ENCODE measurements around the gene DNASE1L2.

DNASE1L2 gene

GRCh38 chr16:2244301-2244700 is 8.1 kb downstream of the DNASE1L2 start:
- Histone ChIP-seq H3K4me1 (ENCODE audit: insufficient read depth, poor library complexity, severe bottlenecking) (no peaks in the 10 kb centered on the region), H3K27ac (ENCODE audit: poor library complexity, severe bottlenecking) (no peak overlapping the region), H3K4me3 (ENCODE audit: severe bottlenecking) (no peak overlapping the region), H3K9me3 (ENCODE audit: severe bottlenecking) (no peaks in the 10 kb centered on the region), H3K36me3 (ENCODE audit: low read depth) (peaks cover 71% of the 10 kb centered on the region), H3K27me3 (ENCODE audit: insufficient read depth, poor library complexity, severe bottlenecking) (no peaks in the 10 kb centered on the region)
- no peak for TF ChIP-seq CTCF (IDR thresholded peaks at IDR 0.05; ENCODE audit: poor library complexity, severe bottlenecking)
- DNase-seq (ENCODE audit: low spot score) (no peak), ATAC-seq (ENCODE audit: low read depth) (0 out of 3 replicates have a peak, but pooled peaks have one; percentile 7)

- no peaks in the 10 kb centered on the region for H3K4me1 ChIP-seq (ENCODE audit: insufficient read depth, poor library complexity, severe bottlenecking)
- DNase-seq (ENCODE audit: low spot score): no peak
- H3K4me3 ChIP-seq (ENCODE audit: severe bottlenecking): no peak overlapping the region
- TF ChIP-seq CTCF (IDR thresholded peaks at IDR 0.05; ENCODE audit: poor library complexity, severe bottlenecking): no peak
- no peaks in the 10 kb centered on the region for H3K27me3 ChIP-seq (ENCODE audit: insufficient read depth, poor library complexity, severe bottlenecking)
- H3K27ac ChIP-seq (ENCODE audit: poor library complexity, severe bottlenecking): no peak overlapping the region
- H3K36me3 ChIP-seq (ENCODE audit: low read depth): peaks cover 73% of the 10 kb centered on the region
- no peaks in the 10 kb centered on the region for H3K9me3 ChIP-seq (ENCODE audit: severe bottlenecking)
- peak; percentile 9; the same call in 1 of the 3 replicates for ATAC-seq (ENCODE audit: low read depth)
Observed at GRCh38 chr16:2244926-2245795, 8.9 kb downstream of the DNASE1L2 start.

GRCh38 chr16:2246301-2246885 is 10.1 kb downstream of the DNASE1L2 start:
- no peaks in the 10 kb centered on the region for H3K9me3 ChIP-seq (ENCODE audit: severe bottlenecking)
- H3K4me3 ChIP-seq (ENCODE audit: severe bottlenecking): no peak overlapping the region
- TF ChIP-seq CTCF (IDR thresholded peaks at IDR 0.05; ENCODE audit: poor library complexity, severe bottlenecking): no peak
- no peaks in the 10 kb centered on the region for H3K4me1 ChIP-seq (ENCODE audit: insufficient read depth, poor library complexity, severe bottlenecking)
- ATAC-seq (ENCODE audit: low read depth): no peak
- no peak for DNase-seq (ENCODE audit: low spot score)
- H3K27me3 ChIP-seq (ENCODE audit: insufficient read depth, poor library complexity, severe bottlenecking): no peaks in the 10 kb centered on the region
- peaks cover 73% of the 10 kb centered on the region for H3K36me3 ChIP-seq (ENCODE audit: low read depth)
- no peak overlapping the region for H3K27ac ChIP-seq (ENCODE audit: poor library complexity, severe bottlenecking)

GRCh38 chr16:2250652-2251295 is 14.5 kb downstream of the DNASE1L2 start:
- peak overlapping the region; percentile 86 for H3K4me3 ChIP-seq (ENCODE audit: severe bottlenecking)
- H3K27ac ChIP-seq (ENCODE audit: poor library complexity, severe bottlenecking): peak overlapping the region; percentile 85
- peaks cover 70% of the 10 kb centered on the region for H3K36me3 ChIP-seq (ENCODE audit: low read depth)
- H3K4me1 ChIP-seq (ENCODE audit: insufficient read depth, poor library complexity, severe bottlenecking): peaks cover 10% of the 10 kb centered on the region
- TF ChIP-seq CTCF (IDR thresholded peaks at IDR 0.05; ENCODE audit: poor library complexity, severe bottlenecking): no peak
- ATAC-seq (ENCODE audit: low read depth) (peak; percentile 1; the same call in 1 of the 3 replicates), DNase-seq (ENCODE audit: low spot score) (no peak)
- H3K9me3 ChIP-seq (ENCODE audit: severe bottlenecking): no peaks in the 10 kb centered on the region
- no peaks in the 10 kb centered on the region for H3K27me3 ChIP-seq (ENCODE audit: insufficient read depth, poor library complexity, severe bottlenecking)
